ENCODE measurements around the gene RBPJ.

- no peak for TF ChIP-seq POU5F1 (IDR thresholded peaks at IDR 0.05; ENCODE audit: low read depth, low read length)
- TF ChIP-seq YY1 (IDR thresholded peaks at IDR 0.05; ENCODE audit: low read depth, low read length): no peak
- TF ChIP-seq HDAC6 (IDR thresholded peaks at IDR 0.05; ENCODE audit: low read depth, low read length): no peak
- TF ChIP-seq ATF2 (IDR thresholded peaks at IDR 0.05; ENCODE audit: low read length): no peak
- TF ChIP-seq POLR2A (IDR thresholded peaks at IDR 0.05; ENCODE audit: control extremely low read depth in 1 of 2, low read depth in 2 of 2, low read length in 2 of 2): no peak
- TF ChIP-seq CTCF (IDR thresholded peaks at IDR 0.05; ENCODE audit: control extremely low read depth in 1 of 3, insufficient read depth in 1 of 3, low read depth in 1 of 3, low read length in 3 of 3): no peak
- TF ChIP-seq RAD21 (IDR thresholded peaks at IDR 0.05 in 1 of 2, conservative IDR thresholded peaks at IDR 0.05 in 1 of 2; ENCODE audit: low read depth in 2 of 2, low read length in 2 of 2): no peak
- no peak for TF ChIP-seq EZH2 (IDR thresholded peaks at IDR 0.05; ENCODE audit: low read depth, low read length, severe bottlenecking)
- TF ChIP-seq POLR2AphosphoS5 (IDR thresholded peaks at IDR 0.05; ENCODE audit: low read depth, low read length): no peak
Measured at GRCh38 chr4:26476545-26476944, 155.7 kb downstream of the RBPJ start.

Data from H1 (cell line).